HuH-7.5 (cell line): ENCODE measurements around the gene RMI2.
"Not testable (repeated sequence)": the region's sequence is repeated elsewhere in the genome, so short reads cannot be mapped to it uniquely, and the experiment has no call there.

Experiments
- DNase-seq: peaks from one replicate; pipeline ENCODE4 v3.0.0; 2011; ENCODE audit warnings: low spot score

RMI2 gene

GRCh38 chr16:11345040-11345862, at the start of gene RMI2:
TSS of gene RMI2 (plus strand) at chr16:11345459. CDS start at chr16:11345472, 13 bp downstream.
- peak; percentile 99 for DNase-seq

- DNase-seq: no peak
These were observed 49.6 kb upstream of the RMI2 start for GRCh38 chr16:11295672-11296071.

- no peak for DNase-seq
These were observed 48.9 kb upstream of the RMI2 start for GRCh38 chr16:11296351-11296705.

GRCh38 chr16:11296706-11297491, 48.4 kb upstream of the RMI2 start:
- no peak for DNase-seq

- no peak for DNase-seq
These were observed 47.6 kb upstream of the RMI2 start for GRCh38 chr16:11297492-11298142.

- DNase-seq: no peak
These were observed 46.9 kb upstream of the RMI2 start for GRCh38 chr16:11298143-11298900.

- not testable (repeated sequence) for DNase-seq
These were observed 46.2 kb upstream of the RMI2 start for GRCh38 chr16:11298950-11299547.

GRCh38 chr16:11299865-11300559, 45.2 kb upstream of the RMI2 start:
- DNase-seq: no peak

GRCh38 chr16:11300560-11300892, 44.7 kb upstream of the RMI2 start:
- no peak for DNase-seq

- DNase-seq: no peak
These were observed 43.4 kb upstream of the RMI2 start for GRCh38 chr16:11301645-11302501.

- no peak for DNase-seq
These were observed 42.3 kb upstream of the RMI2 start for GRCh38 chr16:11302977-11303376.

GRCh38 chr16:11303405-11304138, 41.7 kb upstream of the RMI2 start:
- DNase-seq: no peak

- no peak for DNase-seq
These were observed 38.9 kb upstream of the RMI2 start for GRCh38 chr16:11306381-11306780.

GRCh38 chr16:11306997-11307638, 38.1 kb upstream of the RMI2 start:
- DNase-seq: no peak

- no peak for DNase-seq
These were observed 37.4 kb upstream of the RMI2 start for GRCh38 chr16:11307639-11308492.

GRCh38 chr16:11308493-11309283, 36.6 kb upstream of the RMI2 start:
- DNase-seq: no peak
